Measurements from ENCODE around the gene NEK9.

DNA sequence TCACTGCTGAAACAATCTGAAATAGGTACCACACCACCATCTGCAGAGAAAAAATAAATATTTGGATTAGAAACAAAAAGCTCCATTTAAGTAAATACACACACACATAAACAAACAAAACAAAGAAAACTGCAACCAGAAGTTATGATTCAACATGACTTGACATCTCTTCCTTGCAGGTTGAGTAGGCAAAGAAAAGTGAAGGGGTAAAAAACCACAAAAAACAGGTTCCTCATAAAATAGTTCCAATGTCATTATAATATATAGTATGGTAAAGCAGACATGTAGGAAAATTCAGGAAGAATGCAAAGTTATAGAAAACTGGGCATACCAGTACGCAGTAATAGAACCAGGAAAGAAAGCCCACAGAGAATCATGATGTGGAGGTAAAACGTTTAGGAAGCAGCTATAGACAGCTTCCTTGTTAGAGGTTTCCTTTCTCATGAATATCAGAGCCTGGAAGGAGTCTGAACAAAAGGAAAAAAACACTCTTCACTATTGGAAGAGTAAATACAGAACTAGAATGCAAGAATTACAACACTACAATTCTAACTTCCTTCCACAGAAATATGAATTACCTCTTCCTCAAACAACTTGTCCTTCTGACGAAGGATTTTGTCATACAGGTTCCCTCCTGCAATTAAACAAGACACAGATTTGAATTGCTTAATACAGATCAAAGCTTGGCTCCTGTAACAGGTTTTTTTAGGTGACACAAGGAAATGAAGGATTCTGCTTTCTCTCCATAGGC lies 6.1 kb downstream of the NEK9 start:
- TF ChIP-seq, protein P1, sequence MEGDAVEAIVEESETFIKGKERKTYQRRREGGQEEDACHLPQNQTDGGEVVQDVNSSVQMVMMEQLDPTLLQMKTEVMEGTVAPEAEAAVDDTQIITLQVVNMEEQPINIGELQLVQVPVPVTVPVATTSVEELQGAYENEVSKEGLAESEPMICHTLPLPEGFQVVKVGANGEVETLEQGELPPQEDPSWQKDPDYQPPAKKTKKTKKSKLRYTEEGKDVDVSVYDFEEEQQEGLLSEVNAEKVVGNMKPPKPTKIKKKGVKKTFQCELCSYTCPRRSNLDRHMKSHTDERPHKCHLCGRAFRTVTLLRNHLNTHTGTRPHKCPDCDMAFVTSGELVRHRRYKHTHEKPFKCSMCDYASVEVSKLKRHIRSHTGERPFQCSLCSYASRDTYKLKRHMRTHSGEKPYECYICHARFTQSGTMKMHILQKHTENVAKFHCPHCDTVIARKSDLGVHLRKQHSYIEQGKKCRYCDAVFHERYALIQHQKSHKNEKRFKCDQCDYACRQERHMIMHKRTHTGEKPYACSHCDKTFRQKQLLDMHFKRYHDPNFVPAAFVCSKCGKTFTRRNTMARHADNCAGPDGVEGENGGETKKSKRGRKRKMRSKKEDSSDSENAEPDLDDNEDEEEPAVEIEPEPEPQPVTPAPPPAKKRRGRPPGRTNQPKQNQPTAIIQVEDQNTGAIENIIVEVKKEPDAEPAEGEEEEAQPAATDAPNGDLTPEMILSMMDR (IDR thresholded peaks at IDR 0.05) = no peak
- TF ChIP-seq EP300 (IDR thresholded peaks at IDR 0.05) = no peak
